Esophagus squamous epithelium (tissue), 5 donors: ENCODE measurements around the gene GFPT1. TPM values are rescaled to one million over a fixed set of nuclear protein-coding genes. Genes with fewer than 3 reads are reported as not detected.

Source experiments
- DNase-seq: peaks from one replicate; lab custom pipeline; 2025; lab: John Stamatoyannopoulos, UW
- H3K27ac ChIP-seq, 4 donors: fragments of 200-600 bp; sonication (generic); one replicate each; pipeline ENCODE4 v1.5.1; 2016 to 2019; ENCODE audit warnings: mild to moderate bottlenecking in 1 of 4
- H3K27me3 ChIP-seq, 4 donors: fragments of 200-600 bp; sonication (generic); 1 replicate in 3 of 4; 2 replicates in 1 of 4; pipeline versions ENCODE4 v1.5.1 to v1.6.0; 2017 to 2021; ENCODE audit warnings: antibody characterized with exemption in 1 of 4
- H3K36me3 ChIP-seq, 3 donors: fragments of 200-600 bp; sonication (generic); one replicate each; pipeline ENCODE4 v1.5.1; 2016 to 2019
- H3K4me1 ChIP-seq, 3 donors: fragments of 200-600 bp; sonication (generic); one replicate each; pipeline ENCODE4 v1.5.1; 2017 to 2019
- H3K4me3 ChIP-seq, 4 donors: fragments of 200-600 bp; sonication (generic); 1 replicate in 3 of 4; 2 replicates in 1 of 4; pipeline ENCODE4 v1.5.1; 2016 to 2019; ENCODE audit warnings: mild to moderate bottlenecking in 2 of 4, moderate library complexity in 1 of 4
- H3K9me3 ChIP-seq, 3 donors: fragments of 200-600 bp; sonication (generic); one replicate each; pipeline ENCODE4 v1.5.1; 2016 to 2019
- POLR2A ChIP-seq, 4 donors: fragments of 450-650 bp; IDR thresholded peaks; one replicate each; pipeline ENCODE4 v1.6.1; 2017; ENCODE audit warnings: antibody characterized with exemption in 4 of 4, mild to moderate bottlenecking in 4 of 4, moderate library complexity in 3 of 4
- WGBS, 2 donors: methylation state at CpG; one replicate each; pipeline ENCODE4 v1.1.5; 2018; 5-methylcytosine and 5-hydroxymethylcytosine counted together
- intact Hi-C: fragments of 100-400 bp; cut with DNase I; formaldehyde crosslinking; loops from one replicate; pipeline ENCODE4 v1.15.0; 2022
- total RNA-seq, 4 donors: library from RNA; depleted of rRNA; stranded (reverse); fragments of >200 nt; gene quantifications; one replicate each; pipeline ENCODE4 v1.1.0, GENCODE V29; 2016
- TF ChIP-seq, protein P1 (sequence below), 6 experiments: fragments of 450-650 bp in 4 of 6; fragments of 200-600 bp in 2 of 6; sonication (generic) in 2 of 6; IDR thresholded peaks; one replicate each; pipeline ENCODE4 v1.5.1; 2016 to 2019; ENCODE audit warnings: antibody characterized with exemption in 6 of 6, mild to moderate bottlenecking in 4 of 6, moderate library complexity in 4 of 6
- donor health status: DM: yes; HTN: yes; CAD: no.

Gene GFPT1
- total RNA-seq, 4 donors from 2014 or later, result 13.9 to 25.8 (median 19.5) TPM

DNA sequence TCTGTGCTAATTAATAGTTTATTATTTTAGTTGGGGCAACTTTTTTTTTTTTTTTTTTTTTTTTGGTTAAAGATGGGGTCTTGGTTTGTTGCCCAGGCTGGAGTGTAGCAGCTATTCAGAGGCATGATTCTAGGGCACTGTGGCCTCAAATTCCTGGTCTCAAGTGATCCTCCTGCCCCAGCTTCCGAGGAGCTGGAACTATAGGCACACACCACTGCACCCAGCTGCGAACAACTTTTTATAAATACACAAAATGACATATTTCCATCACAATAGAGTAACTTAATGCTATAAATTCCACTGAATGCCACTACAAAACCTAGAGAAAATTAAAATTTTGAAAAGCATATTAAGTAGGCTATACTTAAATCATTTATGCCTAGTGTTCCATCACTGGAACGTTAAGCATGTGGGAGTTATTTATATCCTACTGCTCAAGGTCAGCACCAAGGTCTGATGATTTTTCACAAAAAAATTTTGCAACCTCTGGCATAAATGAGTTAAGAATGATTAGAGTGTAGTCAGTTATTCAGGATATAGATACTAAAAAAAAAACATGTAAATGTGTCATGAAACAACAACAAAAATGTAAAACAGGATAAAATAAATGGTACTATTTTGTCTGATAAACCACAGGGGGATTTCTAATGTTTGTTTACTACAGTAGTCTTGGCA lies 46.8 kb downstream of the GFPT1 start:
- Histone ChIP-seq H3K27ac (no peak overlapping the region), H3K9me3 (no peaks in the 10 kb centered on the region), H3K4me1 (peaks cover 0 to 16% (median 0%) of the 10 kb centered on the region in 3 donors), H3K36me3 (peaks cover 0 to 100% (median 28%) of the 10 kb centered on the region in 3 donors), H3K27me3 (no peaks in the 10 kb centered on the region), H3K4me3 (no peak overlapping the region)
- 30 to 32% methylated on average over 2 to 3 of the region's 3 CpGs for WGBS, 2 donors
- DNase-seq, result no peak
- intact Hi-C loops, result no loop called here
- TF ChIP-seq POLR2A (IDR thresholded peaks at IDR 0.05), result no peak
- TF ChIP-seq, protein P1, sequence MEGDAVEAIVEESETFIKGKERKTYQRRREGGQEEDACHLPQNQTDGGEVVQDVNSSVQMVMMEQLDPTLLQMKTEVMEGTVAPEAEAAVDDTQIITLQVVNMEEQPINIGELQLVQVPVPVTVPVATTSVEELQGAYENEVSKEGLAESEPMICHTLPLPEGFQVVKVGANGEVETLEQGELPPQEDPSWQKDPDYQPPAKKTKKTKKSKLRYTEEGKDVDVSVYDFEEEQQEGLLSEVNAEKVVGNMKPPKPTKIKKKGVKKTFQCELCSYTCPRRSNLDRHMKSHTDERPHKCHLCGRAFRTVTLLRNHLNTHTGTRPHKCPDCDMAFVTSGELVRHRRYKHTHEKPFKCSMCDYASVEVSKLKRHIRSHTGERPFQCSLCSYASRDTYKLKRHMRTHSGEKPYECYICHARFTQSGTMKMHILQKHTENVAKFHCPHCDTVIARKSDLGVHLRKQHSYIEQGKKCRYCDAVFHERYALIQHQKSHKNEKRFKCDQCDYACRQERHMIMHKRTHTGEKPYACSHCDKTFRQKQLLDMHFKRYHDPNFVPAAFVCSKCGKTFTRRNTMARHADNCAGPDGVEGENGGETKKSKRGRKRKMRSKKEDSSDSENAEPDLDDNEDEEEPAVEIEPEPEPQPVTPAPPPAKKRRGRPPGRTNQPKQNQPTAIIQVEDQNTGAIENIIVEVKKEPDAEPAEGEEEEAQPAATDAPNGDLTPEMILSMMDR (IDR thresholded peaks at IDR 0.05), result no peak

DNA sequence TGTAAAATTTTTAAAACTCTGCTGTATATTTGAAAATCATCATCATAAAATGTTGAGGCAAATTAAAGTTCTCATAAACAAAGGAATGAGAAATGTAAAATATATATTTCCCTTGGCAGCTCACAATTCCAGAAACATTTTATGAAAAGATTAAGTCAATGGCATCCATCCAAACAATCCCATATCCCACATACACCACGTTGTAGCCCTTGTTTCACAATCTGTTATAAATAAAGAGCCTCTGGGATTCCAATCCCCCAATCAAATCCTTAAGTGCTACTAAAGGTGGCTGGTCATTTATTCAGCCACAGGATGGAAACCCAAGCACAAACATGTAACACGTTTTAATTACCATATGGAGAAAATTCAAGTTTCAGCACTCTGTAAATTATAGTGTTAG lies 51.7 kb downstream of the GFPT1 start:
- no peaks in the 10 kb centered on the region for H3K9me3 ChIP-seq
- no peak overlapping the region for H3K4me3 ChIP-seq
- H3K27ac ChIP-seq, result no peak overlapping the region
- no peak for DNase-seq
- WGBS, 2 donors, result 63 to 64% methylated on average over 2 of the region's 2 CpGs
- H3K27me3 ChIP-seq, result no peaks in the 10 kb centered on the region
- H3K36me3 ChIP-seq, result peaks cover 0 to 82% (median 13%) of the 10 kb centered on the region in 3 donors
- intact Hi-C loops, result no loop called here
- no peaks in the 10 kb centered on the region for H3K4me1 ChIP-seq
- TF ChIP-seq, protein P1 (IDR thresholded peaks at IDR 0.05), result no peak
- TF ChIP-seq POLR2A (IDR thresholded peaks at IDR 0.05), result no peak

DNA sequence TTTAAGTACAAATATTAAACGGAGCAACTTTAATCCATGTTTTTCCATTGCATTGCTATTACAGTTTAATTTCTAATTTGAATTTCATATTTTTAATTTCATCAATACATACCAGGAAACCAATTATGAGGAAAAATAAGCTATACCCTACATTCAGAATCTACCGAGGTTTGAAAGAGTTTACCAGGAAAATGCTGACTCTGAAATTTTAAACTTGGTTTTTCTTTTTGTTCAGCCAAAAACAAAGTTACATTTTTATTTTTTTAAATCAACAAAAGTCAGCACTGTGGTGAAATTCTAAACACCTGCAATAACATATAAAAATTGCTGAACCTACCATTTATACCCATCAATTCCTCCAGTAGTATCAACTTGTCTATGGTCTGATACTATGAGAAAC lies 53.7 kb downstream of the GFPT1 start:
- intact Hi-C loops, result no loop called here
- H3K36me3 ChIP-seq, result peaks cover 0 to 82% (median 13%) of the 10 kb centered on the region in 3 donors
- no peak for TF ChIP-seq POLR2A (IDR thresholded peaks at IDR 0.05)
- TF ChIP-seq, protein P1 (IDR thresholded peaks at IDR 0.05), result no peak
- H3K4me3 ChIP-seq, result no peak overlapping the region
- 84 to 95% methylated on average over 2 of the region's 2 CpGs for WGBS, 2 donors
- DNase-seq, result no peak
- H3K27ac ChIP-seq, result no peak overlapping the region
- H3K4me1 ChIP-seq, result no peaks in the 10 kb centered on the region
- H3K9me3 ChIP-seq, result no peaks in the 10 kb centered on the region
- no peaks in the 10 kb centered on the region for H3K27me3 ChIP-seq

DNA sequence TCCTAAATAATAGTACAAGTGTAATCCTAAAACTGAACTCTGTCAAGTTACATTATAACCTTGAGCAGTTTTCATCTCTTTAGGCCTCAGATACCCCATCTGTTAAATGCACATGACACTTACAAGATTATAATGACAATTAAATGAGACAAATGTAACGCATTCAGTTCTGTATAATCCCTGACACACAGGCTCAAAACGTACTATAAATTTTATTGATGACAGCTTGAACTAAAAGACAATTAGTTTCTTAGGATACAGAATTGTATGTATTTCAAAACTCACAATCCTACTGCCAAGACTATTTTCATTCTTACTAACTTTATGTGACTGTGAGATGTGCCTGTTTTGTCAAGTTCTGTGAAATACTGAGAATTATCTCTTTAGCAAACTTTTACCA lies 56.2 kb downstream of the GFPT1 start:
- H3K4me3 ChIP-seq, result no peak overlapping the region
- peaks cover 3 to 82% (median 3%) of the 10 kb centered on the region in 3 donors for H3K36me3 ChIP-seq
- H3K27ac ChIP-seq, result no peak overlapping the region
- intact Hi-C loops, result no loop called here
- H3K9me3 ChIP-seq, result no peaks in the 10 kb centered on the region
- no peaks in the 10 kb centered on the region for H3K4me1 ChIP-seq
- TF ChIP-seq, protein P1 (IDR thresholded peaks at IDR 0.05), result no peak
- TF ChIP-seq POLR2A (IDR thresholded peaks at IDR 0.05), result no peak
- 50 to 73% methylated on average over 2 of the region's 2 CpGs for WGBS, 2 donors
- no peaks in the 10 kb centered on the region for H3K27me3 ChIP-seq
- DNase-seq, result no peak

DNA sequence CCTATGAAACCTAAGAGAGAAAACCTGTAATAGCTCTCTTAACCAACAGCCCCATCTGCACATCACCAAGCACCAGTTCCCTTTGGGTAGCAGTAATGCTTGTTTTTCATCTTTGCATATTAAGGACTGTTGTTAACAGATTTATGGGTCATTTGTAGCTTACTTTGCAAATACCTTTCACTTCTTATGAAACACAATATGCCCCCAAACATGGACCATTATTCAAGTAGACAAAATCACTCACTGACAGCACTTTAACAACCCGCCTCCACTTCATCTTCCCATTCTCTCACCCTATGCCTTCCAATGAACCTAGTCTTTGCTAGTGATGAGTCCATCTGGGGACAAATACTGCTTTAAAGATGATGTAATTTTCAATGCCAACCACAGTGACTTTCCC lies 64.4 kb downstream of the GFPT1 start:
- Histone ChIP-seq H3K27ac (no peak overlapping the region), H3K36me3 (peaks cover 3 to 52% (median 3%) of the 10 kb centered on the region in 3 donors), H3K4me3 (no peak overlapping the region), H3K4me1 (peaks cover 0 to 18% (median 8%) of the 10 kb centered on the region in 3 donors), H3K27me3 (no peaks in the 10 kb centered on the region), H3K9me3 (no peaks in the 10 kb centered on the region)
- WGBS, 2 donors, result 94 to 100% methylated on average over 1 of the region's 1 CpG
- intact Hi-C loops, result no loop called here
- TF ChIP-seq, protein P1 (IDR thresholded peaks at IDR 0.05), result no peak
- no peak for TF ChIP-seq POLR2A (IDR thresholded peaks at IDR 0.05)
- no peak for DNase-seq
